HepG2 (cell line): ENCODE data around the gene REEP6. TPM values are rescaled to one million over a fixed set of nuclear protein-coding genes. Genes with fewer than 3 reads are reported as not detected.
A peak's percentile ranks its signal among the peaks of the same experiment; 100 is the strongest.

Source experiments
- AGO1 ChIP-seq: fragments of 200-400 bp; formaldehyde crosslinking; IDR thresholded peaks from 2 replicates; pipeline ENCODE4 v1.6.1; 2017; ENCODE audit warnings: mild to moderate bottlenecking, low read depth, low read length, moderate library complexity; ENCODE audit not compliant: poor library complexity, severe bottlenecking
- BORCS8-MEF2B ChIP-seq: sonication (generic); formaldehyde crosslinking; IDR thresholded peaks from 2 replicates; pipeline ENCODE4 v1.8.0; 2022; ENCODE audit warnings: mild to moderate bottlenecking, missing genetic modification reagents
- EHMT2 ChIP-seq: fragments of 200-600 bp; sonication (generic); IDR thresholded peaks from 2 replicates; pipeline ENCODE4 v1.7.0; 2017; ENCODE audit warnings: antibody characterized with exemption, low read depth, low read length, borderline replicate concordance
- GPBP1L1 ChIP-seq: sonication (generic); formaldehyde crosslinking; IDR thresholded peaks from 2 replicates; pipeline ENCODE4 v1.5.0; 2020; ENCODE audit warnings: mild to moderate bottlenecking, missing genetic modification reagents
- HBP1 ChIP-seq: IDR thresholded peaks from 2 replicates; pipeline ENCODE4 v1.6.1; 2016; ENCODE audit warnings: low read depth, control low read depth
- HMG20B ChIP-seq: conservative IDR thresholded peaks from 2 replicates; pipeline ENCODE4 v1.6.1; 2016; ENCODE audit warnings: missing genetic modification reagents, missing compliant biosample characterization
- HOXA5 ChIP-seq: sonication (generic); formaldehyde crosslinking; IDR thresholded peaks from 2 replicates; pipeline ENCODE4 v1.4.0; 2020; ENCODE audit warnings: missing genetic modification reagents
- JUND ChIP-seq: sonication (generic); formaldehyde crosslinking; IDR thresholded peaks from 2 replicates; pipeline ENCODE4 v1.8.0; 2022; ENCODE audit warnings: mild to moderate bottlenecking, missing genetic modification reagents
- NFRKB ChIP-seq: fragments of 450-650 bp; IDR thresholded peaks from 2 replicates; pipeline ENCODE4 v1.6.1; 2017
- PHF8 ChIP-seq: sonication (generic); formaldehyde crosslinking; IDR thresholded peaks from 2 replicates; pipeline ENCODE4 v1.5.0; 2020; ENCODE audit warnings: missing genetic modification reagents
- TBX2 ChIP-seq: sonication (generic); formaldehyde crosslinking; IDR thresholded peaks from 2 replicates; pipeline ENCODE4 v1.5.0; 2020; ENCODE audit warnings: missing genetic modification reagents, mild to moderate bottlenecking, borderline replicate concordance
- THAP9 ChIP-seq: sonication (generic); formaldehyde crosslinking; IDR thresholded peaks from 2 replicates; pipeline ENCODE4; 2020; ENCODE audit warnings: missing genetic modification reagents, mild to moderate bottlenecking, borderline replicate concordance
- ZBTB1 ChIP-seq: sonication (generic); formaldehyde crosslinking; IDR thresholded peaks from 2 replicates; pipeline ENCODE4 v1.4.0; 2020; ENCODE audit warnings: missing genetic modification reagents, borderline replicate concordance
- ZNF331 ChIP-seq: sonication (generic); formaldehyde crosslinking; IDR thresholded peaks from 2 replicates; pipeline ENCODE4 v1.4.0; 2020; ENCODE audit warnings: missing genetic modification reagents
- ZNF850 ChIP-seq: sonication (generic); formaldehyde crosslinking; conservative IDR thresholded peaks from 2 replicates; pipeline ENCODE4 v1.9.0; 2021; ENCODE audit warnings: mild to moderate bottlenecking, missing genetic modification reagents
- polyA plus RNA-seq, 8 experiments: library from polyadenylated mRNA; depleted of rRNA in 3 of 8; stranded (reverse) in 7 of 8; unstranded in 1 of 8; fragments of >200 nt; fragmentation: Illumina TruSeq in 4 of 8; extraction: Trizol in 4 of 8; gene quantifications; 2 replicates each; pipeline versions ENCODE4 v1.2.1 to v1.2.3, GENCODE V29; 2011 to 2016; ENCODE audit warnings: low read depth in 4 of 8, missing spikeins in 1 of 8, mixed read lengths in 1 of 8; ENCODE audit not compliant: insufficient read depth in 1 of 8
- total RNA-seq, 5 experiments: library from RNA; depleted of rRNA; stranded (reverse); fragments of >200 nt; fragmentation: Illumina TruSeq; extraction: Trizol; gene quantifications; 2 replicates each; pipeline ENCODE4 v1.2.3, GENCODE V29; 2016; ENCODE audit warnings: low read depth in 1 of 5
- TF ChIP-seq, protein P1 (sequence below), 2 experiments: IDR thresholded peaks; 2 replicates each; pipeline ENCODE4 v1.6.1; 2011 to 2012; ENCODE audit warnings: low read length in 2 of 2, borderline replicate concordance in 1 of 2, low read depth in 1 of 2, mild to moderate bottlenecking in 1 of 2, moderate library complexity in 1 of 2
- TF ChIP-seq, protein P2 (sequence below): sonication (generic); formaldehyde crosslinking; IDR thresholded peaks from 2 replicates; pipeline ENCODE4 v1.4.0; 2020; ENCODE audit warnings: mild to moderate bottlenecking, missing genetic modification reagents

REEP6 gene
- total and polyA plus RNA-seq, 2 of the 13 experiments (the other 11 are each of a cell fraction or from before 2014, with no cell fraction given): 10.0 to 28.8 TPM

DNA sequence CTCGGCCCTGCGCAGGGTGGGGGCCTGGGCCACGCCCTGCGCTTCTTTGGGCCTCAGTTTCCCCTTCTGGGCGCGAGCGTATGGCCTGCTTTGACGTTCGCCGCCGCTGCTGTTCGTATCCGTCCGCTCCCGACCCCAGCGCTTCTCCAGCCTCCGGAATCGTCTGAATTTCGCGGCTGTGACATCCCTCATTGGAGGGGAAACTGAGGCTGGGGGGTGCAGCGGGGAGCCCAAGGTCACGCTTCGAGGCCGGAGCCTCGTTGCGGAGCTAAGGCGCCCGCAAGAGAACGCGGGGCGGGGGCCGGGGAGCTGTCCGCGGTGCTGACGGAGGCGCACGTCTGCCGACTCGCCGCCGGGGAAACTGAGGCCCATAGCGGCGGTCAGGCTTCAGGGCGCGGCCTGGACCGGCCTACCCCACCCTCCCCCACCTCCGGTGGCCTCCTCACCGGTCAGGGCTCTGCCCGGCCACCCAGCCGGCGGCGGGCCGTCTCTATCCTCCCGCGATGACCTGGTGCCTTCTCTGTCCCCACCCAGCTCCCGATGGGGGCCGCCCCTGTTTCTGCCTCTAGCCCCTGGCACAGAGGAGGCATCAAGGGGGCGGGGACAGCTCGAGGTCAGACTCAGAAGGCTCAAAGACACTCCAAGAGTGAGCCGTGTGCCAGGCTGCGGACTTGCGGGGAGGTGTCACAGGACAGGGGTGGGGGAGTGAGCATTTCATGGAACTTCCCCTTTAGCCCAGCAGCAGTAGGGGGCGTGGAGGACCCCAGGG is 44.1 kb upstream of the REEP6 start (continued):
- TF ChIP-seq, protein P1, sequence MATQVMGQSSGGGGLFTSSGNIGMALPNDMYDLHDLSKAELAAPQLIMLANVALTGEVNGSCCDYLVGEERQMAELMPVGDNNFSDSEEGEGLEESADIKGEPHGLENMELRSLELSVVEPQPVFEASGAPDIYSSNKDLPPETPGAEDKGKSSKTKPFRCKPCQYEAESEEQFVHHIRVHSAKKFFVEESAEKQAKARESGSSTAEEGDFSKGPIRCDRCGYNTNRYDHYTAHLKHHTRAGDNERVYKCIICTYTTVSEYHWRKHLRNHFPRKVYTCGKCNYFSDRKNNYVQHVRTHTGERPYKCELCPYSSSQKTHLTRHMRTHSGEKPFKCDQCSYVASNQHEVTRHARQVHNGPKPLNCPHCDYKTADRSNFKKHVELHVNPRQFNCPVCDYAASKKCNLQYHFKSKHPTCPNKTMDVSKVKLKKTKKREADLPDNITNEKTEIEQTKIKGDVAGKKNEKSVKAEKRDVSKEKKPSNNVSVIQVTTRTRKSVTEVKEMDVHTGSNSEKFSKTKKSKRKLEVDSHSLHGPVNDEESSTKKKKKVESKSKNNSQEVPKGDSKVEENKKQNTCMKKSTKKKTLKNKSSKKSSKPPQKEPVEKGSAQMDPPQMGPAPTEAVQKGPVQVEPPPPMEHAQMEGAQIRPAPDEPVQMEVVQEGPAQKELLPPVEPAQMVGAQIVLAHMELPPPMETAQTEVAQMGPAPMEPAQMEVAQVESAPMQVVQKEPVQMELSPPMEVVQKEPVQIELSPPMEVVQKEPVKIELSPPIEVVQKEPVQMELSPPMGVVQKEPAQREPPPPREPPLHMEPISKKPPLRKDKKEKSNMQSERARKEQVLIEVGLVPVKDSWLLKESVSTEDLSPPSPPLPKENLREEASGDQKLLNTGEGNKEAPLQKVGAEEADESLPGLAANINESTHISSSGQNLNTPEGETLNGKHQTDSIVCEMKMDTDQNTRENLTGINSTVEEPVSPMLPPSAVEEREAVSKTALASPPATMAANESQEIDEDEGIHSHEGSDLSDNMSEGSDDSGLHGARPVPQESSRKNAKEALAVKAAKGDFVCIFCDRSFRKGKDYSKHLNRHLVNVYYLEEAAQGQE (IDR thresholded peaks at IDR 0.05; ENCODE audit: borderline replicate concordance in 1 of 2, low read depth in 1 of 2, low read length in 2 of 2): peak in 1 of 2 experiments; percentile 96
- TF ChIP-seq, protein P2, sequence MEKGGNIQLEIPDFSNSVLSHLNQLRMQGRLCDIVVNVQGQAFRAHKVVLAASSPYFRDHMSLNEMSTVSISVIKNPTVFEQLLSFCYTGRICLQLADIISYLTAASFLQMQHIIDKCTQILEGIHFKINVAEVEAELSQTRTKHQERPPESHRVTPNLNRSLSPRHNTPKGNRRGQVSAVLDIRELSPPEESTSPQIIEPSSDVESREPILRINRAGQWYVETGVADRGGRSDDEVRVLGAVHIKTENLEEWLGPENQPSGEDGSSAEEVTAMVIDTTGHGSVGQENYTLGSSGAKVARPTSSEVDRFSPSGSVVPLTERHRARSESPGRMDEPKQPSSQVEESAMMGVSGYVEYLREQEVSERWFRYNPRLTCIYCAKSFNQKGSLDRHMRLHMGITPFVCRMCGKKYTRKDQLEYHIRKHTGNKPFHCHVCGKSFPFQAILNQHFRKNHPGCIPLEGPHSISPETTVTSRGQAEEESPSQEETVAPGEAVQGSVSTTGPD: no peak
- TF ChIP-seq AGO1: no peak
- 0 out of 2 replicates have a peak, but pooled peaks have one; percentile 18 for TF ChIP-seq ZNF331 (CRISPR knock-in tag)
- no peak for TF ChIP-seq ZNF850 (CRISPR knock-in tag)
- TF ChIP-seq JUND (CRISPR knock-in tag): no peak
- TF ChIP-seq HMG20B (CRISPR knock-in tag): no peak
- peak; percentile 56; the same call in 1 of the 2 replicates for TF ChIP-seq ZBTB1 (CRISPR knock-in tag)
- no peak for TF ChIP-seq PHF8 (CRISPR knock-in tag)
- peak; percentile 35; the same call in 1 of the 2 replicates for TF ChIP-seq HBP1 (CRISPR knock-in tag)
- TF ChIP-seq THAP9: 0 out of 2 replicates have a peak, but pooled peaks have one; percentile 28
- peak; percentile 30; the same call in 1 of the 2 replicates for TF ChIP-seq BORCS8-MEF2B
- TF ChIP-seq NFRKB: no peak
- 0 out of 2 replicates have a peak, but pooled peaks have one; percentile 18 for TF ChIP-seq TBX2
- TF ChIP-seq EHMT2: peak; percentile 84
- peak; percentile 79; the same call in 1 of the 2 replicates for TF ChIP-seq HOXA5 (CRISPR knock-in tag)
- TF ChIP-seq GPBP1L1 (CRISPR knock-in tag): no peak
